Ascending aorta (tissue), 2 donors: ENCODE data around the gene ELMO1. TPM values are rescaled to one million over a fixed set of nuclear protein-coding genes. Genes with fewer than 3 reads are reported as not detected.

Experiments
- DNase-seq, 2 donors: peaks; one replicate each; pipeline ENCODE4 v3.0.0-alpha.2; 2019; ENCODE audit warnings: low spot score in 2 of 2
- H3K27ac ChIP-seq, 2 donors: fragments of 200-600 bp; sonication (generic); one replicate each; pipeline ENCODE4 v1.5.1; 2016 to 2017; ENCODE audit warnings: mild to moderate bottlenecking in 1 of 2
- H3K27me3 ChIP-seq: fragments of 200-600 bp; sonication (generic); one replicate; pipeline ENCODE4 v1.5.1; 2017
- H3K36me3 ChIP-seq, 2 donors: fragments of 200-600 bp; sonication (generic); one replicate each; pipeline ENCODE4 v1.5.1; 2016
- H3K4me1 ChIP-seq, 2 donors: fragments of 200-600 bp; sonication (generic); one replicate each; pipeline ENCODE4 v1.5.1; 2016 to 2017; ENCODE audit warnings: mild to moderate bottlenecking in 1 of 2
- H3K4me3 ChIP-seq, 2 donors: fragments of 200-600 bp; sonication (generic); one replicate each; pipeline ENCODE4 v1.5.1; 2016 to 2017; ENCODE audit warnings: mild to moderate bottlenecking in 1 of 2
- H3K9me3 ChIP-seq, 2 donors: fragments of 200-600 bp; sonication (generic); one replicate each; pipeline ENCODE4 v1.5.1; 2016
- intact Hi-C: fragments of 100-400 bp; cut with DNase I; formaldehyde crosslinking; loops from one replicate; pipeline ENCODE4 v1.15.1; 2023
- total RNA-seq: library from RNA; depleted of rRNA; stranded (reverse); fragments of >200 nt; gene quantifications from one replicate; pipeline ENCODE4 v1.1.0, GENCODE V29; 2016
- TF ChIP-seq, protein P1 (sequence below), 3 experiments: fragments of 200-600 bp in 2 of 3; fragments of 450-650 bp in 1 of 3; sonication (generic) in 2 of 3; IDR thresholded peaks; one replicate each; pipeline ENCODE4 v1.5.1; 2016 to 2019; ENCODE audit warnings: antibody characterized with exemption in 3 of 3, mild to moderate bottlenecking in 1 of 3, moderate library complexity in 1 of 3

ELMO1 gene
- total RNA-seq, 1 donor from 2014 or later: 40.8 TPM

DNA sequence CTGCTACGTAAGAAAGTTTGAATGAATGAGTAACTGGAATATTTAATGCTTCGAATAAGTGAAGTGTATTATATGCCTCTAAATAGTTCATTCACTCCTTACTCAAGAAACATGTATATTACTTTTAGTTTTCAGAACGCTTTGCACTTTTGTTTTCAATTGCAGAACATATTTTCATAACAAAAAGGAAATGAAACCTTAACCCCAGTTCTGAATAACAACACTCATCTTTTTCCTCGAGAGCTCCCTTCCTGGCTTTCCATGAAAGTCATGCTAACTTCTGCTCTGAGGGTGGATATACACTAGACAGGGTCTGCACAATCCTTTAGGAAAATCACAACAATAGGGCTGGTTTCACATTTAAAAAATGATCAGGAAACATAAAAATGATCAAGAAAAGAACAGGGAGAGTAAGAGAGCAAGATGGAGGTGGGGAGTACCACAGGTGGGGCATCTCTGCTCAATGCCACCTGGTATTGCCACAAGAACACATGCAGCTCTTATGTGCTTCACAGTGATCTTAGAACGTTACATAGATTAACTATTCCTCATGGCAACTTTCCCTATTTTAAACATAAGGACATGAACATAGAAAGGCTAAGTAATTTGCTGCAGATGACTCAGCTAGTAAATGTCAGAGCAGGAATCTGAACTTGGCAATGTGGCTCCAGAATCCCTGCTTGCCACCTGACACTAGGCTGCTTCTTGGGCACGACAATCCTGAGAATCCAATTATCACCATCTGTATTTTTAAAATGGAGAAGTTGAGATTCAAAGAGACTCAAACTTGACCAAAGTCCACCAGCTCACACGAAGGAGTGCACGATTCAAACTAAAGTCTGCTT is 504.9 kb downstream of the ELMO1 start:
- H3K4me3 ChIP-seq: no peak overlapping the region
- H3K27ac ChIP-seq: no peak overlapping the region
- TF ChIP-seq, protein P1, sequence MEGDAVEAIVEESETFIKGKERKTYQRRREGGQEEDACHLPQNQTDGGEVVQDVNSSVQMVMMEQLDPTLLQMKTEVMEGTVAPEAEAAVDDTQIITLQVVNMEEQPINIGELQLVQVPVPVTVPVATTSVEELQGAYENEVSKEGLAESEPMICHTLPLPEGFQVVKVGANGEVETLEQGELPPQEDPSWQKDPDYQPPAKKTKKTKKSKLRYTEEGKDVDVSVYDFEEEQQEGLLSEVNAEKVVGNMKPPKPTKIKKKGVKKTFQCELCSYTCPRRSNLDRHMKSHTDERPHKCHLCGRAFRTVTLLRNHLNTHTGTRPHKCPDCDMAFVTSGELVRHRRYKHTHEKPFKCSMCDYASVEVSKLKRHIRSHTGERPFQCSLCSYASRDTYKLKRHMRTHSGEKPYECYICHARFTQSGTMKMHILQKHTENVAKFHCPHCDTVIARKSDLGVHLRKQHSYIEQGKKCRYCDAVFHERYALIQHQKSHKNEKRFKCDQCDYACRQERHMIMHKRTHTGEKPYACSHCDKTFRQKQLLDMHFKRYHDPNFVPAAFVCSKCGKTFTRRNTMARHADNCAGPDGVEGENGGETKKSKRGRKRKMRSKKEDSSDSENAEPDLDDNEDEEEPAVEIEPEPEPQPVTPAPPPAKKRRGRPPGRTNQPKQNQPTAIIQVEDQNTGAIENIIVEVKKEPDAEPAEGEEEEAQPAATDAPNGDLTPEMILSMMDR (IDR thresholded peaks at IDR 0.05): no peak
- H3K9me3 ChIP-seq: peaks cover 0 to 13% of the 10 kb centered on the region in 2 donors
- no peaks in the 10 kb centered on the region for H3K27me3 ChIP-seq
- intact Hi-C loops: no loop called here
- H3K4me1 ChIP-seq: peaks cover 0 to 7% of the 10 kb centered on the region in 2 donors
- no peak for DNase-seq
- no peaks in the 10 kb centered on the region for H3K36me3 ChIP-seq

DNA sequence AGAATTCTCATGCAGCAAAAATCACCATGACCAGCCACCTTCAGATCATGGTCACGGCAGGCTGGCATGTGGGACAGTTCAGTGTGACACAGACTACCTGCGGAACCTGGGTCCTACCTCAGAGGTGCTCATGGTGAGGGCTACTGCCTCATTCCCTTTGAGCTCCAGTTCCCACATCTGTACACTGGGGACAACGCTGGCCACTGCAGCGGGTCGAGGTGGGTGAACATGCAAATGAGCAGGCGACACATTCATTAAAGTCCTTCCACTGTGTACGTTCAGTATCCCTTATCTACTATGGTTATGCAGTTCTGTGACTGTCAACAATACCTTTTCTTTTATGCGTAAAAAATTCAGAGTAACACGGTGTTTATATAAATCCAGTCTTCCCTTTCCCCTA is 505.7 kb downstream of the ELMO1 start:
- TF ChIP-seq, protein P1 (IDR thresholded peaks at IDR 0.05): no peak
- H3K9me3 ChIP-seq: peaks cover 0 to 22% of the 10 kb centered on the region in 2 donors
- H3K27me3 ChIP-seq: no peaks in the 10 kb centered on the region
- no peaks in the 10 kb centered on the region for H3K36me3 ChIP-seq
- peaks cover 0 to 7% of the 10 kb centered on the region in 2 donors for H3K4me1 ChIP-seq
- no peak for DNase-seq
- intact Hi-C loops: no loop called here
- no peak overlapping the region for H3K4me3 ChIP-seq
- no peak overlapping the region for H3K27ac ChIP-seq

DNA sequence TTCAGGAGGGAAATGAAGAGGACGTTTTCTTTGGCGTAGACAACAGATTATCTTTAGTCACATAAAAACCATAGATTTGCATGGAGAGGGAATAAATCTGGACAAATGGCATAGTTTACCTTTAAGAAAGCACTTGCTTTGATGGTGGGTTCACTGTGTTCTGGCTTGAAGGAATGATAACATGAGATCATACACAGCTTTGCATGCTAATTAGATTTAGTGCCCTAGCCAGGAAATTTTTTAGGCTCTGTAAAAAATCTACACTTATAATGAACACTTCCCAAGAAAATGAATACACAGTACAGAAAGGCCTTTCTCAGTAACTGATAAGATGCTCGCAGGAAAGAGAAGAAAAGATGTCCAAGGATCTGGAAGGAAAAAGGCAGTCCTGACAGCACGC is 506.1 kb downstream of the ELMO1 start:
- H3K4me3 ChIP-seq: no peak overlapping the region
- H3K9me3 ChIP-seq: peaks cover 3 to 26% of the 10 kb centered on the region in 2 donors
- no peaks in the 10 kb centered on the region for H3K36me3 ChIP-seq
- H3K27me3 ChIP-seq: no peaks in the 10 kb centered on the region
- H3K27ac ChIP-seq: no peak overlapping the region
- DNase-seq: no peak
- peaks cover 0 to 7% of the 10 kb centered on the region in 2 donors for H3K4me1 ChIP-seq
- TF ChIP-seq, protein P1 (IDR thresholded peaks at IDR 0.05): no peak
- intact Hi-C loops: no loop called here

DNA sequence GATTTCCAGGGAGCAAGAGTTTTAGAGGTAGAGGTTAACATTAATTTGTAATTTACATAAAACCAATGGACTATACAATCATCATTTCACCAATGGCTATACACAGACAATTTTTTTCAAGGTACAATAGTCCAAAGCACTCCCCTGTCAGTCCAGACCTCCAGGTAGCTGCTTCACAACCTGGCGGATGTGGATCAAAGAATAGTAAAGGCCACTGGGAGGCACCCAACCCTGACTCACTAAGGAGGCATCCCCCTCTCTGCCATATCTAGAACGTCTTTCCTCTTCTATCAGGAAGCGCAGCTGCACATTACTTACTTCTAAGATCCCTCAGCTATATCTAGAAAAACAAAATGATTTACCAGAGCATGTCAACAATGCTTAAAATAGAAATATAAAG is 506.6 kb downstream of the ELMO1 start:
- DNase-seq: no peak
- TF ChIP-seq, protein P1 (IDR thresholded peaks at IDR 0.05): no peak
- intact Hi-C loops: no loop called here
- Histone ChIP-seq H3K27me3 (no peaks in the 10 kb centered on the region), H3K4me1 (peaks cover 0 to 7% of the 10 kb centered on the region in 2 donors), H3K4me3 (no peak overlapping the region), H3K9me3 (peaks cover 9 to 31% of the 10 kb centered on the region in 2 donors), H3K36me3 (no peaks in the 10 kb centered on the region), H3K27ac (no peak overlapping the region)

DNA sequence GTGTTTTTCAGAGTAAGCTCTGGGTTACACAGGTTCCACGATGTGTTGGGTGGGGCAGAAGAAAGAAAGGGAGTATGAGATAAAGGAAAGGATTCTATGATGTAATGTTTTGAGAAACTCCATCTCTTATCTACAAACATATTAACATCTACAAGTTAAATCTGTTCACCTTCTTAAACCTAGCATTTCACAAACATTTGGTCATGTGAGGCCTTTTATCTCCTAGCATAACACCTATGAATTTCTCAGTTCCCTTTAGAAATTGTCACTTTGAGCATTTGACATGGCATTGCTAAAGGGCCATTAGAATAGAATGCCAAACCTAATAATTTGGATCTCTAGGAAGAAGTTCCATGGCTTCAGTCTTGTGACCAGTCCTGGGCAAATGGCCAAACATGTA is 507.3 kb downstream of the ELMO1 start:
- no peak overlapping the region for H3K27ac ChIP-seq
- H3K27me3 ChIP-seq: no peaks in the 10 kb centered on the region
- intact Hi-C loops: no loop called here
- H3K4me3 ChIP-seq: no peak overlapping the region
- peaks cover 10 to 38% of the 10 kb centered on the region in 2 donors for H3K9me3 ChIP-seq
- no peaks in the 10 kb centered on the region for H3K36me3 ChIP-seq
- DNase-seq: no peak
- H3K4me1 ChIP-seq: peaks cover 0 to 7% of the 10 kb centered on the region in 2 donors
- TF ChIP-seq, protein P1 (IDR thresholded peaks at IDR 0.05): no peak
